ENCODE data around the gene COPB1.

COPB1 gene

DNA sequence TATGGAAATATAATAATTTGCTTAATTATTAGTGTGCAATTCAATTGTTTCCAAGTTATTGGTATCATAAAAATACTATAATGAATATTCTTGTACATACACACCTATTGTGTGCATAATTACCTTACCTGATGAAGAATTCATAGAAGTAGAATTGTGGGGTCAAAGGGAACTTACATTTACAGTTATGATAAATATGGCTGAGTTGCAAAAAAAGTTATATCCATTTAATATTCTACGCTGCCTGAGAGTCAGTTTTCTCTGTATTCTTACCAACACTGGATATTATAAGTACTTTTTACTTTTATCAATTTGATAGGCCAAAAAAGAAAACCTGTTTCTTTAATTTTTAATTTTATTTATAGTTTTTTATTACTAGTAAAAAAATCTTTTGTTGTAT lies 22.6 kb upstream of the COPB1 start:
- TF ChIP-seq, protein P1, sequence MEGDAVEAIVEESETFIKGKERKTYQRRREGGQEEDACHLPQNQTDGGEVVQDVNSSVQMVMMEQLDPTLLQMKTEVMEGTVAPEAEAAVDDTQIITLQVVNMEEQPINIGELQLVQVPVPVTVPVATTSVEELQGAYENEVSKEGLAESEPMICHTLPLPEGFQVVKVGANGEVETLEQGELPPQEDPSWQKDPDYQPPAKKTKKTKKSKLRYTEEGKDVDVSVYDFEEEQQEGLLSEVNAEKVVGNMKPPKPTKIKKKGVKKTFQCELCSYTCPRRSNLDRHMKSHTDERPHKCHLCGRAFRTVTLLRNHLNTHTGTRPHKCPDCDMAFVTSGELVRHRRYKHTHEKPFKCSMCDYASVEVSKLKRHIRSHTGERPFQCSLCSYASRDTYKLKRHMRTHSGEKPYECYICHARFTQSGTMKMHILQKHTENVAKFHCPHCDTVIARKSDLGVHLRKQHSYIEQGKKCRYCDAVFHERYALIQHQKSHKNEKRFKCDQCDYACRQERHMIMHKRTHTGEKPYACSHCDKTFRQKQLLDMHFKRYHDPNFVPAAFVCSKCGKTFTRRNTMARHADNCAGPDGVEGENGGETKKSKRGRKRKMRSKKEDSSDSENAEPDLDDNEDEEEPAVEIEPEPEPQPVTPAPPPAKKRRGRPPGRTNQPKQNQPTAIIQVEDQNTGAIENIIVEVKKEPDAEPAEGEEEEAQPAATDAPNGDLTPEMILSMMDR (IDR thresholded peaks at IDR 0.05): no peak

DNA sequence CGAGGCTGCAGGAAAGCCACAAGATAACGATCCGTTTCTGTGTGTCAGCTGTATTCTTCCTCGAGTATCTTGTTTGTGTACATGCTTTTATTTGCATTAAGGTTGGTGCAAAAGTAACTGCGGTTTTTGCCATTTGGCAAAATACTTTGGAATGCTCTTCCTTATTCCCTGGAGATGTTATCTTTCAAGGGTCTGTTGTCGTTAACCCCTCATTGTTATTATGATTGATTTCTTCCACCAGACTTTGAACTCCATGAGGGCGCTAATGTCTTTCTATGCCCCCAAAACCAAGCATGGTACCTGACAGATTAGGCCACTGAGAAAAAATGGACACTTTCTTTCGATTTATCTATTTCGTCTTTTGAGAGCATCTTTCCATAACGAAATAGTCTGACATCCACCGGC lies 21.1 kb upstream of the COPB1 start:
- TF ChIP-seq, protein P1 (IDR thresholded peaks at IDR 0.05): no peak

DNA sequence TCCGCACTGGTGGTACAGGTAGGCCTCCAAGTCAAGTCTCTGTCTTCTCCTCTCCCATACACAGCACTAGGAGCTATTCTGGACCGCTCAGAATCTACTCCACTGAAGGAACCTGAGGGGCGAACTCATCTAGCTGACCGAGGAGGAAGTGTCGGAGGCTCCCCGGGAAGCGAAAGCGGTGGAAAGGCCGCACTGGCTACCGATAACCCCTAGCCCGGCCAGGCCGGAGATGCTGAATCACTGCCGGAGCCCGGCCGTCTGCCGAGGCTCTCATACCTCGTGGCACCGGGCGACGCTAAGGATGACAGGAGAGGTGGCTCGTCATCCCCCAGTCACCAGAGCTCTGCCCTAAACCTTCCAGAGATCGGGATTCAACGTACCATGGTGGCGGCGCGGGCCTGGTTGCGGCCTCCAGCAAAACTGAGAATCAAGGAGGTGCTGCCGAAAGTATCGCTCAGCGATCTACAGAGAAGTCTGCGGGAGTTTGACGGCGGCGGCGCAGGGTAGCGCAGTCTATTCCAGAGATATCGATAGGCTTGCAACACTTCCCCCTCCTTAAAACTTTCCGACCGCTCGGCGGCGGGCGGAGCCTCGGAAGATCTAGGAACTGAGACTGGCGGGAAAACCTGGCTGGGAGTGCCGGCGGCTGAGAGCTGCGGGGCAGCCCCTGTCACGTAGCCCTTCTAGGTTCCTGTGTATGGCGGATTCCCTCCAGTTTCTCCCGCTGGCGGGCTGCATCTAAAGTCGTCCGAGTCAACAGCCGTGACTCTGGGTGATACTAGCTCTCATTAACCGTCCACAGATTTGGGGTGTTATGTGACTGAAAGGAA lies 20.5 kb upstream of the COPB1 start, which contains the start of gene PSMA1:
Gene PSMA1, minus strand, starts transcription at position 470 of the 830 bp plus-strand sequence. Its CDS starts 87 bp downstream, at position 383.
- TF ChIP-seq, protein P1 (IDR thresholded peaks at IDR 0.05): no peak

DNA sequence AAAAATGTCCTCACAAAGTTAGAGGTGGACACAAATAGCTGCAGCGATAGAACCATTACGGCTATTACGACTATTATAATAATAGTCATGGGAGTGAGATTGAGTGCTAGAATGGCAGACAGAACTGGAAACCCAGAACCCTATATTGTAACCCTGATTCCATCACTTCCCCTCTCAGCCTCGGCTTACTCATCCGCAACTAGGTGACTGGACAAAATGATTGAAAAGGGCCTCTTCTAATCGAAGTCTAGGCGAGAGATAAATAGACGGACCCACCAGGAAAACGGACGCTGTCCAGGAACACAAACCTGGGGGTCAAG lies 19.9 kb upstream of the COPB1 start:
- TF ChIP-seq, protein P1 (IDR thresholded peaks at IDR 0.05): no peak

DNA sequence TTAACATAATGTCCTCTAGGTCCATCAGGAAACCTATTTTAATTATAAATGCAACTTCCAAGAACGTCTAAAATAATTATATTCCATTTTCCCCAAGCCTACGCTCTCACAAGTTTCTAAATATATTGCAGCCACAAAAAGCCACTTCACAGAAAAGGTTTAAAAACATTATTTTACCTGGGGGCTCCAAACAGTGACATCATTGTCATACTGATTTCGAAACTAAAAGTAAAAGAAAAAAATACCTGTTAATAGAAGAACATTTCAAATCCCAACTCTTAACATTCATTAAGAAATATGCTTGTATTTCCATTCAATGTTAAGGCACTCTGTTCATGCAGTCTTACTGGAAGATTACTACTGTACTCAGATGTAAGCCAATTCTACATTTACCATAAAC lies 19.2 kb upstream of the COPB1 start:
- TF ChIP-seq, protein P1 (IDR thresholded peaks at IDR 0.05): no peak

DNA sequence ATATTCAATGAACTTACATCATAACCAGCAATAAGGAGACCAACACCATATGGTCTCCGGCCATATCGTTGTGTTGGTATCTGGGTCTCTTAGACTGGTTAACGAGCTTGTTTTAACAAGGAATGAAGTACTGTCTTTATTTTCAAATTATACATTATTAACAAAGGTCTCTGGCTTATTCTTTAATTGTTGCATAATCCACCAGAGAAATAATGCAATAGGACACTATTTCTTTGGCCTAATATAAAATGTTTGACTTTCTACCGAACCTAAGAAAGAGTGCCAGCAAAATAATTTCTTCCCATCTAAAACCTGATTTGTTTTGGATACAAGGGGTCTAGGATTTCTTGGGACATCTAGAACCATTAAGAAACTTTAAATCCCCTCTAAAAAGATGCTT lies 14.2 kb upstream of the COPB1 start:
- TF ChIP-seq, protein P1 (IDR thresholded peaks at IDR 0.05): no peak

DNA sequence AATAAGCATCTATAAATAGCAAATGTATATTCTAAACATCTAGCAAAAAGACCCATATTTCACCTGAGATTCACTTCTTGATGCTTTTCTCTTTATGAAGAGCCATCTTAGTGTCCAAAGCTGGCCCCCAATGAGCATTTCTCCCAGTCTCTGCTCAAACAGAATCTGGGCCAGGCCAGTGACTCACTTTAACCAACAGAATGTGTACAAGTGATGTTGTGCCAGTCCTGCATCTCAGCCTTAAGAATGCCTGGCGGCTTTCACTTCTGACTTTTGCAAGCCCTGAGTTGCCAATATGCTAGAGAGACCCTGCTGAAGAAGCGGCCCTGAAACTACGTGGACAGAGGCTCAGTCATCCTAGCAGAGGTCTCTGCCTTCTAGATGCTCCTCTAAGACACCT lies 6.9 kb upstream of the COPB1 start:
- TF ChIP-seq, protein P1 (IDR thresholded peaks at IDR 0.05): no peak
